ENCODE measurements around the gene PLXDC2.

PLXDC2 gene

GRCh38 chr10:19895500-19895899 lies 79.3 kb downstream of the PLXDC2 start:
- H3K9me3 ChIP-seq (ENCODE audit: severe bottlenecking), result no peaks in the 10 kb centered on the region
- TF ChIP-seq CTCF (IDR thresholded peaks at IDR 0.05; ENCODE audit: poor library complexity, severe bottlenecking), result no peak
- H3K27ac ChIP-seq (ENCODE audit: poor library complexity, severe bottlenecking), result no peak overlapping the region
- H3K36me3 ChIP-seq (ENCODE audit: low read depth), result no peaks in the 10 kb centered on the region
- H3K4me3 ChIP-seq (ENCODE audit: severe bottlenecking), result no peak overlapping the region
- ATAC-seq (ENCODE audit: low read depth) (no peak), DNase-seq (ENCODE audit: low spot score) (no peak)
- H3K27me3 ChIP-seq (ENCODE audit: insufficient read depth, poor library complexity, severe bottlenecking), result no peaks in the 10 kb centered on the region
- no peaks in the 10 kb centered on the region for H3K4me1 ChIP-seq (ENCODE audit: insufficient read depth, poor library complexity, severe bottlenecking)

- no peak overlapping the region for H3K27ac ChIP-seq (ENCODE audit: poor library complexity, severe bottlenecking)
- ATAC-seq (ENCODE audit: low read depth) (no peak), DNase-seq (ENCODE audit: low spot score) (no peak)
- no peaks in the 10 kb centered on the region for H3K9me3 ChIP-seq (ENCODE audit: severe bottlenecking)
- no peaks in the 10 kb centered on the region for H3K36me3 ChIP-seq (ENCODE audit: low read depth)
- TF ChIP-seq CTCF (IDR thresholded peaks at IDR 0.05; ENCODE audit: poor library complexity, severe bottlenecking), result no peak
- no peaks in the 10 kb centered on the region for H3K27me3 ChIP-seq (ENCODE audit: insufficient read depth, poor library complexity, severe bottlenecking)
- no peak overlapping the region for H3K4me3 ChIP-seq (ENCODE audit: severe bottlenecking)
- no peaks in the 10 kb centered on the region for H3K4me1 ChIP-seq (ENCODE audit: insufficient read depth, poor library complexity, severe bottlenecking)
Observed at GRCh38 chr10:19902456-19902855, 86.2 kb downstream of the PLXDC2 start.

- H3K27me3 ChIP-seq (ENCODE audit: insufficient read depth, poor library complexity, severe bottlenecking), result no peaks in the 10 kb centered on the region
- ATAC-seq (ENCODE audit: low read depth) (no peak), DNase-seq (ENCODE audit: low spot score) (no peak)
- peaks cover 2% of the 10 kb centered on the region for H3K9me3 ChIP-seq (ENCODE audit: severe bottlenecking)
- no peak overlapping the region for H3K27ac ChIP-seq (ENCODE audit: poor library complexity, severe bottlenecking)
- no peaks in the 10 kb centered on the region for H3K36me3 ChIP-seq (ENCODE audit: low read depth)
- TF ChIP-seq CTCF (IDR thresholded peaks at IDR 0.05; ENCODE audit: poor library complexity, severe bottlenecking), result no peak
- no peaks in the 10 kb centered on the region for H3K4me1 ChIP-seq (ENCODE audit: insufficient read depth, poor library complexity, severe bottlenecking)
- no peak overlapping the region for H3K4me3 ChIP-seq (ENCODE audit: severe bottlenecking)
Observed at GRCh38 chr10:19904202-19904661, 88.0 kb downstream of the PLXDC2 start.

DNA sequence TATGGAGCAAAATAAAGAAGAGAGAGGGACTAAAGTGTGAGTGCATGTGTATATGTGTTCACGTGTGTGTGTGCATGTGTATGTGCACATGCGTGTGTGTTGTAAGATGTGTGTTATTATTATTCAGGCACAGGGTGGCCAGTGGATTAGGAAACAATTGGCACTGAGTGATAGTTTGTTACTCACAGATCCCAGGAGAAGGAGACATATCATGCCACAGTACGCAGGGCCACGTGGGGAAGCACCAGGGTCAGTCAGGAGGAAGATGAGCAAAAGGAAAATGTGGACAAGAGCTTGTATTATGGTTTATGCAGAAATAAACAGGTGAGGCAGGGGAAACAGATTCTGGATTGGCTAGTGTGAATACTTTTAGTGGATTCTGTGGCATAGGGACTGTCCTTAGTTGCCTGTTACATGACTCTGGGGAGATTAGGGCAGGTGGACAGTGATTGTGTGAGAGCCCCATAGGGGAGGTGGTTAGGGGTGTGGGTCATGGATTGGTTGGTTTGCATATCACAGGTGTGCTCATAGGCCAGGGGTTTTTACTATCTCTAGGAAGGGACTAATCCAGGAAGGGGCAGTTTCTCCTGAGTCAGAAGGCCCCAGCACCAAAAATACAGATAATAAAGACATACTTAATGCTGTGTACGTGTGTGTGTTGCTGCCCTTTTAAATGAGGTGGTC lies 90.0 kb downstream of the PLXDC2 start:
- Histone ChIP-seq H3K36me3 (ENCODE audit: low read depth) (no peaks in the 10 kb centered on the region), H3K27me3 (ENCODE audit: insufficient read depth, poor library complexity, severe bottlenecking) (no peaks in the 10 kb centered on the region), H3K4me1 (ENCODE audit: insufficient read depth, poor library complexity, severe bottlenecking) (no peaks in the 10 kb centered on the region), H3K4me3 (ENCODE audit: severe bottlenecking) (no peak overlapping the region), H3K9me3 (ENCODE audit: severe bottlenecking) (peaks cover 2% of the 10 kb centered on the region), H3K27ac (ENCODE audit: poor library complexity, severe bottlenecking) (no peak overlapping the region)
- TF ChIP-seq CTCF (IDR thresholded peaks at IDR 0.05; ENCODE audit: poor library complexity, severe bottlenecking), result no peak
- ATAC-seq (ENCODE audit: low read depth) (no peak), DNase-seq (ENCODE audit: low spot score) (no peak)

DNA sequence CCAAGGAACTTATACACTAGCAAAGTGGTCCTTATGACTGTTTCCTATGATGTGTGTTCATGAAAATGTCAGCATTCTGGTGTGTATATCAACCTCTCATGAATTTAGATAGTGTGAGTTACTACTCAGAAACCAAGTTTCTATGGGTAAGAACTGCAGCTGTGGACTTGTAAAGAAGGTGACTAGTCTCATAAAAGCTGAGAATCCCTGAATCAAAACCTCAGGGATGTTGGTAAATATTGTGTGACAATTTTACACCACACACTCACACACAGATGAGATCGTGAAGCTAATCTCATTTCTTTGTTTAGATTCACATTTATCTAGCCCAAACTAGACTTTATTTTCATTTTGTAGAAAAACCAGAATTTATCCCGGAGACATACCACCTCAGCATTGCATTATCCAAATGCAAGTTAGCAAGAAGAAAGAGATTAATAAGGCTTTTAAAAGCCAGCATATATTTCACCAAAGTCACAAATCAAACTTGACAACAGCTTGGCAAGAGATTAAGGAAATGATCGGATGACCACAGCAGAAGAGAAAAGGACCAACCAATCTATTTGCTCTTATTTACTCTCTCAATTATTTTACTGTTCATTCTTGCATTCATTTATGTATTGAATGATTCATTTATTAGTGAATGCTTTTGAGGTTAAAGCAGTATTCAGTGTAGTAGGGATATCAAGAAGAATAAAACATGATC lies 92.9 kb downstream of the PLXDC2 start:
- H3K4me3 ChIP-seq (ENCODE audit: severe bottlenecking), result no peak overlapping the region
- peaks cover 2% of the 10 kb centered on the region for H3K9me3 ChIP-seq (ENCODE audit: severe bottlenecking)
- DNase-seq (ENCODE audit: low spot score) (no peak), ATAC-seq (ENCODE audit: low read depth) (no peak)
- H3K4me1 ChIP-seq (ENCODE audit: insufficient read depth, poor library complexity, severe bottlenecking), result no peaks in the 10 kb centered on the region
- H3K27me3 ChIP-seq (ENCODE audit: insufficient read depth, poor library complexity, severe bottlenecking), result no peaks in the 10 kb centered on the region
- H3K36me3 ChIP-seq (ENCODE audit: low read depth), result no peaks in the 10 kb centered on the region
- TF ChIP-seq CTCF (IDR thresholded peaks at IDR 0.05; ENCODE audit: poor library complexity, severe bottlenecking), result no peak
- H3K27ac ChIP-seq (ENCODE audit: poor library complexity, severe bottlenecking), result no peak overlapping the region

Data from RWPE2 (cell line).